NCI-H146 (cell line): ENCODE measurements around the gene TMEM117.
"Not testable (repeated sequence)": the region's sequence is repeated elsewhere in the genome, so short reads cannot be mapped to it uniquely, and the experiment has no call there.

Source experiments
- DNase-seq: peaks from one replicate; lab custom pipeline; 2025; lab: John Stamatoyannopoulos, UW

The TMEM117 gene

GRCh38 chr12:44099486-44099885 lies 263.6 kb downstream of the TMEM117 start:
- DNase-seq: no peak

DNA sequence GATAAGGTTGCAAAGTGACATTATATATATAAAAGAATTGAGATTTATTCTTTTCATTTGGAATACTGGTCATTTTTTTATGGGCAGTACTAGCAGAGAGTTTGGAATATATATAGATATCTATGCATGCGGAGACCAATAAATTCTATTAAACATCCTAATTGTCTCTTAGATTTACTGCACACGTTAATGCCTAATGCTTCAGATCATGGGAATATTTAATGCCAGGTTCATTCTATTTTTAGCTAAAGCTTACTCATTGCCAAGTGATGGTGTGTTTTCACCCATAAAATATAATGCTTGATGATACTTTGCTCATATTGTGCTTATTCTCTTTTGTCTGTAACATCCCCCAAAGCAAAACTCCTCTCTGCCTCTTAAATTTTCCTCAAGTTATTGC lies 264.4 kb downstream of the TMEM117 start:
- no peak for DNase-seq

DNA sequence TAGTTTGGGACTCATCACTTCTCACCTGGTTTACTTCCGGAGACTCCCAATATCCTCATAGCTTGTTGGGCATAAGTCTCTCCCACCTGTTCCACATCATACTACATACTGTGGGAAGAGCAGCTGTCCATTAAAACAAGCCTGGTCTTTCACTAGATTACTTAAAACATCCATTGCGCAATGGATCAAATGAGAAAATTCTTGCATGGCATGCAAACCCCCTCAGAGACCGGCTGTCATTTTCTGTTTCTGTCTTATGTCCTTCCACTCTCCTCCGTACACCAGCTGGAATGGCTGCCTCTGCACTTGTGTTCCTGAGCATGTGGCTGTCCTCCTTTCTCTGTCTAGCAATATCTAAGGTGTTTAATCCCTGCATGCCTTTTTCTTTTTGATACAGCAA lies 265.6 kb downstream of the TMEM117 start:
- DNase-seq: no peak

DNA sequence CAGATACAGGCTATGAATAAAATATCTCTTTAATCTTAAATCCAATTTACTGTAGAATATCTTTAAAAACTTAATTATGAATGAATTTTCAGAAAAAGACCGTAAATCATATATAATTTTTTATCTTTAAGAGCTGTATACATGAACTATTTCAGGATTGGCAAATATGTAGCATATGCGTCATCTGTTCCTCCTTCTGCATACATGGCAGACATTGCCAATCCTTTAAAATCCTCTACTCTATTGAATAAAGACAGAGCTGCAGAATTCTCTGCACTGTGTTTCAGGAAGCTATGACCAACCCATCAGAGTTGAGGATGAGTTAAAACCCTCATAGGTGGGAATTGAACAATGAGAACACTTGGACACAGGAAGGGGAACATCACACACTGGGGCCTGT lies 279.0 kb downstream of the TMEM117 start:
- no peak for DNase-seq

- DNase-seq: no peak
These were observed 281.5 kb downstream of the TMEM117 start for GRCh38 chr12:44117337-44117736.

- DNase-seq: no peak
These were observed 283.1 kb downstream of the TMEM117 start for GRCh38 chr12:44118946-44119345.

GRCh38 chr12:44126806-44127205 lies 290.9 kb downstream of the TMEM117 start:
- DNase-seq: no peak

DNA sequence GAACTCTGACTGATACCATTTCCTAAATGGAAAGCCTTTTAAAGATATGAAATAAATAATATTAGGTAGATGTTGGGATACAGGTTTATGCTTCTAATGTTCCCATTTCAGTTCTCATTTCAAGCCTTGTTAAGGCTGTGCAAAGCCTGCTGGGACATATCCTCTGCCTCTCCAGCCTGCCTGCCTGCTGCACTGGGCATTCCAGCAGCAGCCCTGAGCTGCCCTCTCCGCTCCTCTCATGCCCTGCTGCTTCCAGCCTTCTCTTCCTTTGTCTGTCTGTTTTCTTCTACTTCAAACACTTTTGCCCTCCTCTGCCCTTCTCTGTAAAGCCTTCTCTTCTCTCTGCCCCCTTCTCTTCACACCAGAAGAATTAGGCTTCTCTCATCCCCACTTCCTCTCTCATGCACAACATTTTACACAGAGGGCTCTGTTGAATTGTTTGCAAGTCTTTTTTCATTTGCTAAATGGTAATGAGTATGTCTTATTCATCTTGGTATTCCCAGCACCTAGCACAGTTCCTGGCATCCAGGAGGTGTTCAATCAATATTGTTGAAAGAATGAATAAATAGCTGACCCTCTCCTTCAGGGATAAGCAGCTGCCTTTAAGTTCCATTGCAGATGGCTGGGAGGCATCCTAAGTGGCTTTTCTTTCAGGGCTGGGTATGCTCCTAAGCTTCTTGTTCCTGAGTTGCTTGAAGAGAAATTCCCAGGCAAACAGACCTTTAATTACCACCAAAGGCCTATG lies 292.3 kb downstream of the TMEM117 start:
- DNase-seq: no peak

- DNase-seq: no peak
These were observed 307.3 kb downstream of the TMEM117 start for GRCh38 chr12:44143175-44143574.

DNA sequence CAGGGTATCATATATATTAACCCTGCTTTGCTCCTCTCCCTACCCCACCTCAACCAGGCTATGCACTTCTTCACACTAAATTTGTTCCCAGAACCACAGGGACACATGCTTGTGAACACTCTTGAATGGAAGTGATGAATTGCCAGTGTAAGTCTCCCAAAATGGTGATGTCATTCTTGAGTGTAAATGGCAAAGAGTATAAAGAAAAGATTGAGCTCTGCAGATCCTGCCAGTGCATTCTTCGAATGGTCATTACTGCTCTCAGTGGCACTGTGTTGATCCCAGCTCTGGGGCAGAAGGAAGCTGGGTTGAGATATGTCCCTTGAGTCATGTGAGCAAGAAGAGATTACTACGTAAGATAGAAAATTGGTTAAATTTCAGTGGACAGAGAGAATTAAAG lies 313.1 kb downstream of the TMEM117 start:
- no peak for DNase-seq

DNA sequence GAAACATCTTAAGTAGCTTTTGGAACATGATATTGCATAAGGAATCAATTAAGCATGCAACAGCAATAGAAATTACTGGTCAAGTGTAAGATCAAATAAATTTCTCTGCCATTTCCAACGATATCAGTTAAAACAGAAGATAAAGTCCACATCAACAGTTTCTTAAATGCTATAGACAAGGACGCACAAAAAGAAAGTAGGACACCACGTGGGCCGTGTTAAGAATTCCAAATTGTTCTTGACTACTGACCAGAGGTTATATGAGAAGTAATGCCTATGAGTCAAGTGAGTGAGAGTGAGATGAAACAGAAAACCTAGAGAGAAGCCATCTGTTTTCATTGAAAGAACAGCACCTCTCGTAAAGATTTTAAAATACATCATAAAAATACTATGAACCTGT lies 318.2 kb downstream of the TMEM117 start:
- no peak for DNase-seq

GRCh38 chr12:44155358-44155757 lies 319.5 kb downstream of the TMEM117 start:
- no peak for DNase-seq

DNA sequence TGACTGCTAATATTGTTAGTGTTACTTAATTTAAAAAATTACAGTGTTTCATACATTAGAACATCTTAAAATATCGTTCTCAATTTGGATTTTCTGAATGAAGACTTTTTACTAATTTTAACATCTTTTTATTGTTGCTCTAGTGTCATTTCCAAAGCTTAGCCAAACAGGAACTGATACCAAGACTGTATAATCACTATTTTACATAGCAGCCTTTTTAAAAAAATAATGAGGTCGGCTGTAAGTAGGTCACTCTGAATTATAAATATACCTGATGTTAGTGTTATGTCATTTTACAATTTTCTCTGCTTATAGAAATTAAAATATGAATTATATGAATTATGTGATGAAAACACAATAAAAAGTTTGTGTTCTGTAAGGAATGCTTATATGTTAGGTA lies 321.5 kb downstream of the TMEM117 start:
- no peak for DNase-seq

DNA sequence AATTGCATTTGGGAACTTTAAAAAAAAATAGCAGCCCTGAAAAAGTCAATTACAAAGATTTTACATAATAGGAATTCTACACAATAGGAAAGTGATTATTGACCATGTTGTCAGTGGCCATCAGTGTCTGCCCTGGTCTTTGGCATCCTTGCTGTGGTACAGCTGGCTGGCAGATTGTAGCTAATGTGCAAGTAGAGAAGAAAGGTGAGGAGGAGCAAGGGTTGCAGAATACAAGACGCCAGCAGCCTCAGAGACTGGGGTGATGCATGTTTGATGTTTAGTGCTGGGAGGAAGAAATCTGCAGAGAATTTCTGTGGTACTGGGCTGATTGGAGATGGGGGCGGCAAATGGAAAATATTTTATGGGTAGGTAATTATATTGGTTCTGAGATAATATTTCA lies 322.9 kb downstream of the TMEM117 start:
- no peak for DNase-seq

- DNase-seq: no peak
These were observed 323.3 kb downstream of the TMEM117 start for GRCh38 chr12:44159216-44159615.

DNA sequence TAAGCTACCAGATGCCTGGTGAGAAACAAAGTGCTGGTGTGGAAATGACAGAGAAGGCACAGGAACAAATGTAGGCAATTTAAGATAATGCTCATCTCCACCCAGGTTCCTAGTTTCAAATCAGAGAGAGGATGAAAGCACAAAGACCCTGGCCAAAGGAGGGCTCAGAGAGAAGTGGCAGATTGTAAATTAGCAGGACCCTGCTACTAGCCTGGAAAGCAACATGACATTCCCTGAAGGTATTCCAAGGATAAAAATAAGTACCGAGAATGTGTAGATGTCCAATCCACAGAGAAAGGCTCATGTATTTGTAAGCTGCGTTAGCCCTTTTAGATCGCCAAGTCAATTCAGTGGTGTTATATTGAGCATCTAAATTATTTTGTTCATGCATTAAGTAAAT lies 324.0 kb downstream of the TMEM117 start:
- DNase-seq: no peak

DNA sequence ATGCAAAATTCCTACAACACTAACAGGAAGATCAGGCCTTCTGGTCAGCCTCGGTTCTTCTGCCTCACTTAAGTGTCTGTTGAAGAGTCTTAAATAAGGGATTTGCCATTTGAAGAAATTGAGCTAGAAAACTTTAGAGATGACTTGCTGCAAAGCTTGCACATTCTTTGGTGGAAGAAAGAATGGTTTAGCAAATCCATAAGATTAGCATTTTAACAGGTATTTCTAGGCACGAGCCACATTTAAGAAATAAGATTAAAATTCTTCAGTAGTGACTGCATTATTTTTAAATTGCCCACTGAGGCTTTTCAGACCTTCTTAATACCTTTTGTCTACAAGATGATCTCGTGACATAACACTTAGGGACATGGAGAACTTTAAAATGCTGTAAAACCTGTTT lies 327.1 kb downstream of the TMEM117 start:
- DNase-seq: no peak

DNA sequence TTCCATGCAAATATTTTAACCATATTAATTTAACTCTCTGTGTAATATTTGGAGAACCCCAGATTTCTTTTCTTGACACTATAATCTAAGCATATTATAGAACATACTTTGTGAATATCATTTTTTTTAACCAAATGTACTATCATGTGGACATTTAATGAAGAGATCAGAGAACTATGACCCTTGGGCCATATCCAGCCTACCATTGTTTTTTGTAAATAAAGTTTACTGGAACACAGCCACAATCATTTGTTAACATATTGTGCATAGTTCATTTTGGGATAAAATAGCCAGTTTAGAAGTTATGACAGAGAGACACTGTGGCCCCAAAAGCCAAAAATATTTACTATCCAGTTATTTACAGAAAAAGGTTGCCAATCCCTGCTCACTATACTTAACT lies 338.2 kb downstream of the TMEM117 start:
- DNase-seq: no peak

DNA sequence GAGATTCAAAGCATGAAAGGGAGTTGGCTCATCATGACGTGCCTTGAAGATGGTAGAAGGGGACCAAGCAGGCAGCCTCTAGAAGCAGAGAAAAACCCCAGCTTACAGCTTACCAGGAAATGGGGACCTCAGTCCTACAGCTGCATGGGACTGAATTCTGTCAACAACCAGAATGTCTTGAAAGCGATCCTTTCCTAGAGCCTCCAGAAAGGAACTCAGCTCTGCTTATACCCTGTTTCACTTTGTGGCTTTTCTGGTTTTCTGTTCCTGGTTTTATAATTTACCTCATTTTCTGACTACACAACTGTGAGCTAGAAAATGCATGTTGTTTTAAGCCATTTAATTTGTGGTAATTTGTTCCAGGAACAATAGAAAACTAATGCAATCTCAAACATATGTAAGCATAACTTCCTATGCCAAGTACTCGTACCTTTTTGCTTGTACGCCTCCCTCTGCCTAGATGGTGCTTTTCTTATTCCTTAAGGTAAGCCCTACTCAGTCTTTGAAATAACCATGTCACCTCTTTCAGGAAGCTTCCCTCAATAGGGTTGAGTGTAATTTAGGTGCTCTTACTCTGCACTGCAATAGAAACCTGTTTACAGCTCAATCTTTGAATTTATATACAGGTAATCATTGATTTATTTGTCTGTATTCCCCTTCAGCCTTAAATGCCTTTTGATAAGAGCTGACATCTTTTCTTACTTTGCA lies 348.8 kb downstream of the TMEM117 start:
- no peak for DNase-seq

GRCh38 chr12:44193281-44193680 lies 357.4 kb downstream of the TMEM117 start:
- no peak for DNase-seq

DNA sequence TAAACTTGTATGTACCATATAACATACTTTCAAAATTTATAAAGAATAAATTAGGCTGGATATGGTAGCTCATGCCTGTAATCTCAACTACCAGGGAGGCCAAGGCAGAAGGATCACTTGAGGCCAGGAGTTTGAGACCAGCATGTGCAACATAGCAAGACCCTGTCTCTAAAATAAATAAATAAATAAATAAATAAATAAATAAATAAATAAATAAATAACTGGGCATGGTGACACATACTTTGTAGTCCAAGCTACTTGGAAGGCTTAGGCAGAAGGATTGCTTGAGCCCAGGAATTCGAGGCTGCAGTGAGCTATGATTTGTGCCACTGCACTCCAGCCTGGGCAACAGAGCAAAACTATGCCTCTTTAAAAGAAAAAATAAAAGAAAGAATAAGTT lies 359.8 kb downstream of the TMEM117 start:
- DNase-seq: not testable (repeated sequence)

- DNase-seq: no peak
These were observed 370.2 kb downstream of the TMEM117 start for GRCh38 chr12:44206045-44206444.

DNA sequence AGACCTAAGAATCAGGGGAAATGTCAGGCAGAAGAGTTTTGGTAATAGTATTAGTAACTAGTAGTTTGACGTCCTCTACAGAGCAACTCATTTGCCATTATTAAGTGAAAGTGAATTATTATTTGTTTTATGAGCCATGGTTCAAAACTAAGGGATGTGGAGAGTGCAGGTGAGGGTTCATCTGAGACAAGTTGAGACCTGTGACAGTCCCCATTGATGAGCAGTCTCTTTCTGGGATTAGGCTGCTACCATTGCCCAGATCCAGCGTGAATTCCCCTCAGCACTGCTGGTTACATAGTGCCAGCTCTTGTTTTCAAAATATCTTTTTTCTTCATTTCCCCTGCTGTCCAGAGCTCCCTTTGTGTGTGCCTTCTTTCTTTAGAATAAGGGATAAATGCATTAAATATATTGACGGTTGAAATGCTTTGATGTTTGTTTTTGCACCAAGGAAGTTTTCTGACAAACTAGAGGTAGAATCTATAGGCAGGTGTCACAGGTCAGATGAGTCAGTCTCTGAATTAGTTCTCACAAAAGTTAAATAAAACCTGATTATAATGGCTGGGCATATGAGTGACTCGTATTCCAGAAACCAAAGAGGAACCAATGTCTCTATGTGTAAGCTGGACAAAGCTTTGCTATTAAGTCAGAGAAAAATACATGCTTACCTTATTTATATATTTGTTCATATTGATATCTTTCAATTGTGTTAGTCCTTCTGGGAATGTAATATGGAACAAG lies 381.4 kb downstream of the TMEM117 start:
- no peak for DNase-seq
